Measurements from ENCODE around the gene HINT3.
A peak's percentile ranks its signal among the peaks of the same experiment; 100 is the strongest.
"Not testable (repeated sequence)": the region's sequence is repeated elsewhere in the genome, so short reads cannot be mapped to it uniquely, and the experiment has no call there.

The HINT3 gene

GRCh38 chr6:125956506-125957390 is at the start of gene HINT3:
Gene HINT3, plus strand, starts transcription at chr6:125956770. Its CDS starts 208 bp downstream, at chr6:125956978.
- peak; percentile 91 for TF ChIP-seq CTCF (IDR thresholded peaks at IDR 0.05; ENCODE audit: borderline replicate concordance, control extremely low read depth, extremely low read depth, insufficient read depth, missing control alignments)
- in situ Hi-C loops (cut with MboI; ENCODE audit: low sequenced_read_pairs, unreplicated experiment), result loop anchor here (5.0 kb wide), 1 partner anchor 169 kb away; no protein-coding TSS in a partner anchor
- peak; percentile 95 for DNase-seq (ENCODE audit: low spot score)

GRCh38 chr6:125910527-125910926 is 46.0 kb upstream of the HINT3 start:
- in situ Hi-C loops (cut with MboI; ENCODE audit: low sequenced_read_pairs, unreplicated experiment), result no loop called here
- DNase-seq (ENCODE audit: low spot score), result peak; percentile 41
- no peak for TF ChIP-seq CTCF (IDR thresholded peaks at IDR 0.05; ENCODE audit: borderline replicate concordance, control extremely low read depth, extremely low read depth, insufficient read depth, missing control alignments)

- DNase-seq (ENCODE audit: low spot score); in situ Hi-C loops (cut with MboI; ENCODE audit: low sequenced_read_pairs, unreplicated experiment): not testable (repeated sequence)
Measured at GRCh38 chr6:125911051-125911451, 45.5 kb upstream of the HINT3 start.

- in situ Hi-C loops (cut with MboI; ENCODE audit: low sequenced_read_pairs, unreplicated experiment); DNase-seq (ENCODE audit: low spot score): not testable (repeated sequence)
Measured at GRCh38 chr6:125912430-125912829, 44.1 kb upstream of the HINT3 start.

GRCh38 chr6:125913145-125913544 is 43.4 kb upstream of the HINT3 start:
- DNase-seq (ENCODE audit: low spot score), result no peak
- no peak for TF ChIP-seq CTCF (IDR thresholded peaks at IDR 0.05; ENCODE audit: borderline replicate concordance, control extremely low read depth, extremely low read depth, insufficient read depth, missing control alignments)
- in situ Hi-C loops (cut with MboI; ENCODE audit: low sequenced_read_pairs, unreplicated experiment), result no loop called here

- no peak for TF ChIP-seq CTCF (IDR thresholded peaks at IDR 0.05; ENCODE audit: borderline replicate concordance, control extremely low read depth, extremely low read depth, insufficient read depth, missing control alignments)
- DNase-seq (ENCODE audit: low spot score), result no peak
- in situ Hi-C loops (cut with MboI; ENCODE audit: low sequenced_read_pairs, unreplicated experiment), result no loop called here
Measured at GRCh38 chr6:125913864-125914351, 42.7 kb upstream of the HINT3 start.

- DNase-seq (ENCODE audit: low spot score), result no peak
- in situ Hi-C loops (cut with MboI; ENCODE audit: low sequenced_read_pairs, unreplicated experiment), result no loop called here
- TF ChIP-seq CTCF (IDR thresholded peaks at IDR 0.05; ENCODE audit: borderline replicate concordance, control extremely low read depth, extremely low read depth, insufficient read depth, missing control alignments), result no peak
Measured at GRCh38 chr6:125918230-125918629, 38.3 kb upstream of the HINT3 start.

Data from GM13976 (cell line).